ENCODE measurements around the gene PYGM. TPM values are rescaled to one million over a fixed set of nuclear protein-coding genes. Genes with fewer than 3 reads are reported as not detected.

Gene PYGM
- total and polyA plus RNA-seq, 9 donors = 0.24 to 12.0 (median 3.1) TPM

DNA sequence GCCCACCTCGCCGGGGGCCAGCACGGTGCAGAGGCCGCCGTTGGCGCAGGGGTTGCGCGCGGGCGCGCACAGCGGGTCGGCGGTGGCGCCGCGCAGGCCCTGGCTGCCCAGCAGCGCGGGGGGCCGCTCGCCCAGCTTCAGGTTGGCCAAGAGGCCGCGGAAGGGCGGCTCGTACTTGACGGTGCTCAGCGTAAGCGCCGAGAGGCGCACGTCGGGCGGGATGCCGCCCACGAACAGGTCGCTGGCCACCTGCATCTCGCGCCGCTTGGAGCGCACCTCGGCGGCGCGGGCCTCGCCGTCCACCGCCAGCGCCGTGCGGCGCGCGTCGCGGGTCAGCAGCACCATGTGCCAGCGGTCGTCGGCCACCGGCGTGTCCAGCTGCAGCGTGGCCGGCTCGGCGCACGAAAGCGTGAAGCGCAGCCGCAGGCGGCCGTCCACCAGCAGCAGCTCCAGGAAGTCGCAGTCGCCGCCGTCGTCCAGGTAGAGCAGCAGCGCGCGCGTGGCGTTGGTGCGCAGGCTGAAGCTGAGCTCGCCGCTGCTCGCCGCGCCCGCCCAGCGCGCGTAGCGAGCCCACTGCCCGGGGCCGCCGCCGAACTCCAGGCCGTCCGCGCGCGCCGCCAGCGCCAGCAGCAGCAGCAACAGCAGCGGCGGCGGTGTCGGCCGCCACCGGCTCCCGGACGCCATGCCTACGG, 46.6 kb downstream of the PYGM start:
- 1 to 2% (median 1%) methylated on average over 62 to 111 of the region's 111 CpGs for WGBS, 3 donors
- H3K4me3 ChIP-seq = no peak overlapping the region

GRCh38 chr11:64712430-64713015, 47.3 kb downstream of the PYGM start:
- peak in 1 of 5 donors; percentile 31 for DNase-seq
- Histone ChIP-seq H3K9me3 (no peaks in the 10 kb centered on the region), H3K27me3 (no peaks in the 10 kb centered on the region), H3K4me3 (no peak overlapping the region), H3K4me1 (ENCODE audit: insufficient read depth) (no peaks in the 10 kb centered on the region), H3K27ac (no peak overlapping the region), H3K36me3 (no peaks in the 10 kb centered on the region)
- 4 to 8% (median 8%) methylated on average over 26 to 45 of the region's 45 CpGs for WGBS, 3 donors
- intact Hi-C loops (cut with DNase I) = no loop called here
- TF ChIP-seq EP300 (IDR thresholded peaks at IDR 0.05) (no peak), POLR2A (IDR thresholded peaks at IDR 0.05) (no peak)
- TF ChIP-seq, protein P1, sequence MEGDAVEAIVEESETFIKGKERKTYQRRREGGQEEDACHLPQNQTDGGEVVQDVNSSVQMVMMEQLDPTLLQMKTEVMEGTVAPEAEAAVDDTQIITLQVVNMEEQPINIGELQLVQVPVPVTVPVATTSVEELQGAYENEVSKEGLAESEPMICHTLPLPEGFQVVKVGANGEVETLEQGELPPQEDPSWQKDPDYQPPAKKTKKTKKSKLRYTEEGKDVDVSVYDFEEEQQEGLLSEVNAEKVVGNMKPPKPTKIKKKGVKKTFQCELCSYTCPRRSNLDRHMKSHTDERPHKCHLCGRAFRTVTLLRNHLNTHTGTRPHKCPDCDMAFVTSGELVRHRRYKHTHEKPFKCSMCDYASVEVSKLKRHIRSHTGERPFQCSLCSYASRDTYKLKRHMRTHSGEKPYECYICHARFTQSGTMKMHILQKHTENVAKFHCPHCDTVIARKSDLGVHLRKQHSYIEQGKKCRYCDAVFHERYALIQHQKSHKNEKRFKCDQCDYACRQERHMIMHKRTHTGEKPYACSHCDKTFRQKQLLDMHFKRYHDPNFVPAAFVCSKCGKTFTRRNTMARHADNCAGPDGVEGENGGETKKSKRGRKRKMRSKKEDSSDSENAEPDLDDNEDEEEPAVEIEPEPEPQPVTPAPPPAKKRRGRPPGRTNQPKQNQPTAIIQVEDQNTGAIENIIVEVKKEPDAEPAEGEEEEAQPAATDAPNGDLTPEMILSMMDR (IDR thresholded peaks at IDR 0.05) = no peak

More for the DNA sequence above, 46.6 kb downstream of the PYGM start:
- peak in 2 of 5 donors; percentile 48 to 60 for DNase-seq
- H3K27me3 ChIP-seq = no peaks in the 10 kb centered on the region
- H3K27ac ChIP-seq = no peak overlapping the region
- H3K36me3 ChIP-seq = no peaks in the 10 kb centered on the region
- no peaks in the 10 kb centered on the region for H3K4me1 ChIP-seq (ENCODE audit: insufficient read depth)
- TF ChIP-seq, protein P1 (IDR thresholded peaks at IDR 0.05) = no peak
- no peak for TF ChIP-seq EP300 (IDR thresholded peaks at IDR 0.05)
- no peak for TF ChIP-seq POLR2A (IDR thresholded peaks at IDR 0.05)
- intact Hi-C loops (cut with DNase I) = no loop called here
- H3K9me3 ChIP-seq = no peaks in the 10 kb centered on the region

GRCh38 chr11:64711956-64712362, 47.8 kb downstream of the PYGM start:
- Histone ChIP-seq H3K36me3 (no peaks in the 10 kb centered on the region), H3K27ac (no peak overlapping the region), H3K4me3 (no peak overlapping the region), H3K9me3 (no peaks in the 10 kb centered on the region), H3K4me1 (ENCODE audit: insufficient read depth) (no peaks in the 10 kb centered on the region), H3K27me3 (no peaks in the 10 kb centered on the region)
- intact Hi-C loops (cut with DNase I) = no loop called here
- WGBS, 3 donors = 49 to 56% (median 55%) methylated on average over 19 of the region's 19 CpGs
- DNase-seq = peak in 1 of 5 donors; percentile 31
- TF ChIP-seq EP300 (IDR thresholded peaks at IDR 0.05) (no peak), POLR2A (IDR thresholded peaks at IDR 0.05) (no peak)
- TF ChIP-seq, protein P1 (IDR thresholded peaks at IDR 0.05) = no peak

- intact Hi-C loops (cut with DNase I) = no loop called here
- 16 to 23% (median 18%) methylated on average over 42 to 46 of the region's 46 CpGs for WGBS, 3 donors
- H3K4me1 ChIP-seq (ENCODE audit: insufficient read depth) = no peaks in the 10 kb centered on the region
- DNase-seq = peak in 1 of 5 donors; percentile 28
- H3K4me3 ChIP-seq = no peak overlapping the region
- no peak for TF ChIP-seq POLR2A (IDR thresholded peaks at IDR 0.05)
- no peak for TF ChIP-seq EP300 (IDR thresholded peaks at IDR 0.05)
- TF ChIP-seq, protein P1 (IDR thresholded peaks at IDR 0.05) = no peak
- no peaks in the 10 kb centered on the region for H3K9me3 ChIP-seq
- H3K27ac ChIP-seq = no peak overlapping the region
- H3K27me3 ChIP-seq = no peaks in the 10 kb centered on the region
- no peaks in the 10 kb centered on the region for H3K36me3 ChIP-seq
These were observed 48.4 kb downstream of the PYGM start for GRCh38 chr11:64711138-64711955.
